Nephron (organoid): Measurements from ENCODE around the gene PPP1R1C.
A peak's percentile ranks its signal among the peaks of the same experiment; 100 is the strongest.

Experiments used
- H3K27ac Mint-ChIP-seq, 3 experiments: 2 replicates each; pipeline ENCODE4 v1.8.0; 2020; ENCODE audit warnings: mixed read lengths in 3 of 3, mild to moderate bottlenecking in 2 of 3, moderate library complexity in 1 of 3
- H3K27me3 Mint-ChIP-seq: 2 replicates; pipeline ENCODE4 v1.8.0; 2021; ENCODE audit warnings: low read depth, mild to moderate bottlenecking, moderate library complexity, mixed read lengths
- H3K36me3 Mint-ChIP-seq: 2 replicates; pipeline ENCODE4 v1.8.0; 2020; ENCODE audit warnings: low read depth, mixed read lengths
- H3K4me1 Mint-ChIP-seq: 2 replicates; pipeline ENCODE4 v1.8.0; 2020; ENCODE audit warnings: mixed read lengths
- H3K4me3 Mint-ChIP-seq, 3 experiments: 2 replicates each; pipeline ENCODE4 v1.8.0; 2020; ENCODE audit warnings: mild to moderate bottlenecking in 3 of 3, mixed read lengths in 3 of 3, moderate library complexity in 2 of 3
- H3K9me3 Mint-ChIP-seq: 2 replicates; pipeline ENCODE4 v1.8.0; 2020; ENCODE audit warnings: mixed read lengths
- CTCF ChIP-seq, 3 experiments: fragments of 200-600 bp; sonication (generic); IDR thresholded peaks; one replicate each; pipeline ENCODE4 v1.5.0; 2021; ENCODE audit warnings: antibody characterized with exemption in 3 of 3; ENCODE audit not compliant: unreplicated experiment in 3 of 3

Gene PPP1R1C

GRCh38 chr2:182113334-182113733 is 127.7 kb downstream of the PPP1R1C start:
- Mint-ChIP-seq H3K4me1 (no peaks in the 10 kb centered on the region), H3K9me3 (no peaks in the 10 kb centered on the region), H3K27ac (no peak overlapping the region), H3K4me3 (no peak overlapping the region), H3K27me3 (no peaks in the 10 kb centered on the region), H3K36me3 (no peaks in the 10 kb centered on the region)
- no peak for TF ChIP-seq CTCF (IDR thresholded peaks at IDR 0.05; ENCODE audit: unreplicated experiment in 3 of 3)

- Mint-ChIP-seq H3K4me1 (no peaks in the 10 kb centered on the region), H3K36me3 (no peaks in the 10 kb centered on the region), H3K27me3 (no peaks in the 10 kb centered on the region), H3K9me3 (no peaks in the 10 kb centered on the region), H3K4me3 (no peak overlapping the region), H3K27ac (no peak overlapping the region)
- TF ChIP-seq CTCF (IDR thresholded peaks at IDR 0.05; ENCODE audit: unreplicated experiment in 3 of 3), result no peak
These were observed 129.6 kb downstream of the PPP1R1C start for GRCh38 chr2:182115258-182115657.

- Mint-ChIP-seq H3K9me3 (peaks cover 1% of the 10 kb centered on the region), H3K4me1 (no peaks in the 10 kb centered on the region), H3K4me3 (no peak overlapping the region), H3K36me3 (no peaks in the 10 kb centered on the region), H3K27ac (no peak overlapping the region), H3K27me3 (no peaks in the 10 kb centered on the region)
- no peak for TF ChIP-seq CTCF (IDR thresholded peaks at IDR 0.05; ENCODE audit: unreplicated experiment in 3 of 3)
These were observed 131.1 kb downstream of the PPP1R1C start for GRCh38 chr2:182116774-182117173.

GRCh38 chr2:182117196-182117595 is 131.5 kb downstream of the PPP1R1C start:
- H3K9me3 Mint-ChIP-seq, result peaks cover 2% of the 10 kb centered on the region

GRCh38 chr2:182128821-182129707 is 143.4 kb downstream of the PPP1R1C start:
- Mint-ChIP-seq H3K27me3 (no peaks in the 10 kb centered on the region), H3K4me1 (peaks cover 26% of the 10 kb centered on the region), H3K4me3 (peak overlapping the region in 2 of 3 experiments; percentile 1 to 40), H3K36me3 (peaks cover 4% of the 10 kb centered on the region), H3K9me3 (no peaks in the 10 kb centered on the region), H3K27ac (peak overlapping the region; percentile 54 to 95 (median 79))
- no peak for TF ChIP-seq CTCF (IDR thresholded peaks at IDR 0.05; ENCODE audit: unreplicated experiment in 3 of 3)

More at GRCh38 chr2:182117196-182117595, 131.5 kb downstream of the PPP1R1C start:
- Mint-ChIP-seq H3K27me3 (no peaks in the 10 kb centered on the region), H3K4me3 (no peak overlapping the region), H3K36me3 (no peaks in the 10 kb centered on the region), H3K4me1 (no peaks in the 10 kb centered on the region), H3K27ac (no peak overlapping the region)
- TF ChIP-seq CTCF (IDR thresholded peaks at IDR 0.05; ENCODE audit: unreplicated experiment in 3 of 3), result no peak

- no peak overlapping the region for H3K4me3 Mint-ChIP-seq
- H3K36me3 Mint-ChIP-seq, result no peaks in the 10 kb centered on the region
- H3K27me3 Mint-ChIP-seq, result no peaks in the 10 kb centered on the region
- H3K9me3 Mint-ChIP-seq, result no peaks in the 10 kb centered on the region
- H3K27ac Mint-ChIP-seq, result no peak overlapping the region
- H3K4me1 Mint-ChIP-seq, result peaks cover 21% of the 10 kb centered on the region
- TF ChIP-seq CTCF (IDR thresholded peaks at IDR 0.05; ENCODE audit: unreplicated experiment in 3 of 3), result peak; percentile 46 to 64 (median 62)
These were observed 147.0 kb downstream of the PPP1R1C start for GRCh38 chr2:182132605-182133004.
